GM08714 (cell line): ENCODE data around the gene HS6ST2.

Experiments used
- H3K4me3 ChIP-seq: fragments of 200-500 bp; sonication (Bioruptor generic); 2 replicates; pipeline ENCODE4 v1.5.1; 2014; ENCODE audit warnings: mild to moderate bottlenecking, low read length, inconsistent platforms
- ZNF274 ChIP-seq: IDR thresholded peaks from 2 replicates; pipeline ENCODE4 v1.6.1; 2012; ENCODE audit warnings: mild to moderate bottlenecking, low read depth, low read length

Gene HS6ST2

DNA sequence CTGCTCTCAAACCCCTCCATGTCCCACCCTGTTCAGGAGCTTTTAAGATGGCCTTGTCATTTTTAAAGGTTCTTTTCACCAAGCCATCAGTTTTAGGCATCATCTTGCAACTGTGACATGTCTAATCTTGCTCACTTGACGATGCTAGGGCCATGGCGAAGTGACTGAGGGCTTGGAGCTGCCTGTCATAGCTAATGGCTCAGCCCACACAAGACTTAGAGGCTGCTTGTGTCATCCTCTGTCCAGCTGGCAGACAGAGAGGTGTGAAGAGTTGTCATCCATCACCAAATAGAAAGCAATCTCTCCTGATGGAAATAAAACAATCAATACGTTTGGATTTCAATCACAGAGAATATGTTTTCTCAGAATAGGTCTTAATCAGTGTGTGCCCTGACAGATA lies 194.9 kb downstream of the HS6ST2 start:
- H3K4me3 ChIP-seq: no peak overlapping the region
- TF ChIP-seq ZNF274: no peak

- no peak for TF ChIP-seq ZNF274
- H3K4me3 ChIP-seq: no peak overlapping the region
Observed at GRCh38 chrX:132758759-132759158, 199.7 kb downstream of the HS6ST2 start.

DNA sequence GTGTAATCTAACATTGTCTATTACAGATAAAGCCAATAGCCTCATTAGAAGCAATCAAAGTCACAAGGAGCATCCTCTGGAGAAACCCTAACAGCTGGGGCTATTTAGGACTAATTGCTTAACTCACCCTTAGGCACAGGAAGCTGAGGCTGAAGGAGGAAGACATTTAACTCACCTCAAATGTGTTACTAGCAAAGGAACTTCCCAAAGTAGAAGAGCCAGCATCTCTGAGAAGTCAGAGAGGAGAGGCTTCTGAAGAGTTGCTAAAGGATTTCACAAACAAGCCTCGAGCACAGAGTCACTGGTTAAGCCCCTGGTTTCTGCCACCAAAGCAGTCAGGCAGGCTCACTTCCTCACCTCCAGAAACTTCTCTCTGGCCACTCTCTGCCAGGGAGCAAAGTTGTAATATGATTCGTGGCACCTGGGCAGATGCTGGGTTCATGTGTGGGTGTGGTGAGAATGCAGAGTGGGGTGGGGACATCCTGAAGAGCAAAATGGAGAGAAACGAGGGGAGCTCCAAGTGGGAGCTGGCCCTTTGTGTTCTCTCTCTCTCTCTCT lies 201.3 kb downstream of the HS6ST2 start:
- H3K4me3 ChIP-seq: no peak overlapping the region
- no peak for TF ChIP-seq ZNF274

GRCh38 chrX:132756439-132756838 lies 202.0 kb downstream of the HS6ST2 start:
- TF ChIP-seq ZNF274: no peak
- H3K4me3 ChIP-seq: no peak overlapping the region

GRCh38 chrX:132751063-132751690 lies 207.3 kb downstream of the HS6ST2 start:
- TF ChIP-seq ZNF274: no peak
- no peak overlapping the region for H3K4me3 ChIP-seq

- no peak for TF ChIP-seq ZNF274
- no peak overlapping the region for H3K4me3 ChIP-seq
Observed at GRCh38 chrX:132750331-132751062, 207.9 kb downstream of the HS6ST2 start.

GRCh38 chrX:132749406-132749805 lies 209.0 kb downstream of the HS6ST2 start:
- TF ChIP-seq ZNF274: no peak

DNA sequence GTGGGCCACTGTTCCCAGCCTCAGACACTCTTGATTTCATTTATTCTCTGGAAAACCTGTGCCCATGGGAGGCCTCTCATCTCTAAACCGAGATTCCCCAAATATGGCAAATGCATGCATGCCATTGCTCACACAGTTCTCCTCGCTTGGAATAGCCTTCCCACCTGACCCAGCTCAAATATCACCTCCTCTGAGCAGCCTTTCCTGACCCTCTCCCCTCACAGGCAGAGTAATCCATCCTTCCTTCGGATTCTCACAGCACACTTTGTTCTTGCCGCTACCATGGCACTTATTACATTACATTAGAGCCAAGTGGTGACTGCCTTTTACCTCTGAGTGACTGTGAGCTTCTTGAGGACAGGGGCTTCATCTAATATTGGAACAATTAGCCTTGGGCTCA lies 209.5 kb downstream of the HS6ST2 start:
- TF ChIP-seq ZNF274: no peak
- no peak overlapping the region for H3K4me3 ChIP-seq

More at GRCh38 chrX:132749406-132749805, 209.0 kb downstream of the HS6ST2 start:
- H3K4me3 ChIP-seq: no peak overlapping the region

- TF ChIP-seq ZNF274: no peak
Observed at GRCh38 chrX:132748268-132748667, 210.2 kb downstream of the HS6ST2 start.

GRCh38 chrX:132745593-132745992 lies 212.8 kb downstream of the HS6ST2 start:
- no peak for TF ChIP-seq ZNF274
- no peak overlapping the region for H3K4me3 ChIP-seq

More at GRCh38 chrX:132748268-132748667, 210.2 kb downstream of the HS6ST2 start:
- H3K4me3 ChIP-seq: no peak overlapping the region

- TF ChIP-seq ZNF274: no peak
- H3K4me3 ChIP-seq: no peak overlapping the region
Observed at GRCh38 chrX:132744470-132744869, 214.0 kb downstream of the HS6ST2 start.

GRCh38 chrX:132743086-132743485 lies 215.3 kb downstream of the HS6ST2 start:
- TF ChIP-seq ZNF274: no peak
- H3K4me3 ChIP-seq: no peak overlapping the region

- no peak overlapping the region for H3K4me3 ChIP-seq
- no peak for TF ChIP-seq ZNF274
Observed at GRCh38 chrX:132742246-132742645, 216.2 kb downstream of the HS6ST2 start.

GRCh38 chrX:132741689-132742088 lies 216.7 kb downstream of the HS6ST2 start:
- no peak overlapping the region for H3K4me3 ChIP-seq
- TF ChIP-seq ZNF274: no peak
